Type B pancreatic cell (in vitro differentiated cells): ENCODE measurements around the gene PSMD13. TPM values are rescaled to one million over a fixed set of nuclear protein-coding genes. Genes with fewer than 3 reads are reported as not detected.
"Not testable (repeated sequence)": the region's sequence is repeated elsewhere in the genome, so short reads cannot be mapped to it uniquely, and the experiment has no call there.

Experiments used
- DNase-seq: peaks from one replicate; pipeline ENCODE4 v3.0.0; 2021; ENCODE audit warnings: mixed read lengths; ENCODE audit not compliant: unreplicated experiment; ENCODE audit errors: extremely low spot score
- H3K27ac Mint-ChIP-seq: 2 replicates; pipeline ENCODE4 v1.8.0; 2021; ENCODE audit warnings: mild to moderate bottlenecking, mixed read lengths
- H3K27me3 Mint-ChIP-seq: 2 replicates; pipeline ENCODE4 v1.8.0; 2021; ENCODE audit warnings: mixed read lengths
- H3K36me3 Mint-ChIP-seq: 2 replicates; pipeline ENCODE4 v1.8.0; 2021; ENCODE audit warnings: mixed read lengths
- H3K4me1 Mint-ChIP-seq: one replicate; pipeline ENCODE4 v1.8.0; 2021; ENCODE audit warnings: mixed read lengths; ENCODE audit not compliant: unreplicated experiment
- H3K4me3 Mint-ChIP-seq: 2 replicates; pipeline ENCODE4 v1.8.0; 2021; ENCODE audit warnings: mild to moderate bottlenecking, mixed read lengths
- H3K9me3 Mint-ChIP-seq: 2 replicates; pipeline ENCODE4 v1.8.0; 2021; ENCODE audit warnings: mixed read lengths
- total RNA-seq: library from RNA; stranded (reverse); gene quantifications from 2 replicates; pipeline ENCODE4 v1.2.1, GENCODE V29; 2021; ENCODE audit warnings: low replicate concordance
- TF ChIP-seq, protein P1 (sequence below): fragments of 200-600 bp; sonication (generic); conservative IDR thresholded peaks from 2 replicates; pipeline ENCODE4 v1.5.0; 2021; ENCODE audit warnings: antibody characterized with exemption, mild to moderate bottlenecking

The PSMD13 gene
- total RNA-seq, 1 donor from 2014 or later, result 115 TPM

- peak overlapping the region; percentile 65 for H3K4me3 Mint-ChIP-seq
- no peaks in the 10 kb centered on the region for H3K27me3 Mint-ChIP-seq
- TF ChIP-seq, protein P1, sequence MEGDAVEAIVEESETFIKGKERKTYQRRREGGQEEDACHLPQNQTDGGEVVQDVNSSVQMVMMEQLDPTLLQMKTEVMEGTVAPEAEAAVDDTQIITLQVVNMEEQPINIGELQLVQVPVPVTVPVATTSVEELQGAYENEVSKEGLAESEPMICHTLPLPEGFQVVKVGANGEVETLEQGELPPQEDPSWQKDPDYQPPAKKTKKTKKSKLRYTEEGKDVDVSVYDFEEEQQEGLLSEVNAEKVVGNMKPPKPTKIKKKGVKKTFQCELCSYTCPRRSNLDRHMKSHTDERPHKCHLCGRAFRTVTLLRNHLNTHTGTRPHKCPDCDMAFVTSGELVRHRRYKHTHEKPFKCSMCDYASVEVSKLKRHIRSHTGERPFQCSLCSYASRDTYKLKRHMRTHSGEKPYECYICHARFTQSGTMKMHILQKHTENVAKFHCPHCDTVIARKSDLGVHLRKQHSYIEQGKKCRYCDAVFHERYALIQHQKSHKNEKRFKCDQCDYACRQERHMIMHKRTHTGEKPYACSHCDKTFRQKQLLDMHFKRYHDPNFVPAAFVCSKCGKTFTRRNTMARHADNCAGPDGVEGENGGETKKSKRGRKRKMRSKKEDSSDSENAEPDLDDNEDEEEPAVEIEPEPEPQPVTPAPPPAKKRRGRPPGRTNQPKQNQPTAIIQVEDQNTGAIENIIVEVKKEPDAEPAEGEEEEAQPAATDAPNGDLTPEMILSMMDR, result no peak
- H3K9me3 Mint-ChIP-seq, result no peaks in the 10 kb centered on the region
- peaks cover 5% of the 10 kb centered on the region for H3K36me3 Mint-ChIP-seq
- DNase-seq, result no peak
- H3K27ac Mint-ChIP-seq, result peak overlapping the region; percentile 90
- H3K4me1 Mint-ChIP-seq, result peaks cover 13% of the 10 kb centered on the region
Observed at GRCh38 chr11:214083-214482, 22.7 kb upstream of the PSMD13 start.

DNA sequence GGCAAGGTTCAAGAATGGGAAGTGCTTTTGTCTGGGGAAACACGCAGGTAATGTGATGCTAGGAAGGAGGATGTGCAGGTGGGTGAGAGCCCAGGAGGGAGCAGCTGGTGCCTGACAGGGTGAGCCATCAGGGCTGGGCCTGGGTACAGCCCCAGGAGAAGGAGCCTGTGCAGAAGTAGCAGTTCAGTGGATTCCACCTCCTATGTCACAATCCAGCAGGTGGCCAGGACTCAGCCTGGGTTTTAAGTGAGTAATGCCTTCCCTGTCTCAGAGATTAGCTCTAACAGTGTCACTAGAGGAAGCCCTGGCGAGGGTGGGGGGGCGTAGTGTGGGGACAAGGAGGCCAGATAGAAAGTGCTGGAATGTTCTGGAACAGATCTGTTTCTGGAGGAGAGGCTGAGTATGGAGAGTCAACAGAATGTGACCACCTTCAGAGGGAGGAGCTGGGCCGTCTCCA is 21.2 kb upstream of the PSMD13 start:
- H3K4me3 Mint-ChIP-seq, result no peak overlapping the region
- H3K27me3 Mint-ChIP-seq, result no peaks in the 10 kb centered on the region
- H3K9me3 Mint-ChIP-seq, result no peaks in the 10 kb centered on the region
- peaks cover 5% of the 10 kb centered on the region for H3K36me3 Mint-ChIP-seq
- DNase-seq, result no peak
- TF ChIP-seq, protein P1, result no peak
- peaks cover under 1% of the 10 kb centered on the region for H3K4me1 Mint-ChIP-seq
- peak overlapping the region; percentile 90 for H3K27ac Mint-ChIP-seq

DNA sequence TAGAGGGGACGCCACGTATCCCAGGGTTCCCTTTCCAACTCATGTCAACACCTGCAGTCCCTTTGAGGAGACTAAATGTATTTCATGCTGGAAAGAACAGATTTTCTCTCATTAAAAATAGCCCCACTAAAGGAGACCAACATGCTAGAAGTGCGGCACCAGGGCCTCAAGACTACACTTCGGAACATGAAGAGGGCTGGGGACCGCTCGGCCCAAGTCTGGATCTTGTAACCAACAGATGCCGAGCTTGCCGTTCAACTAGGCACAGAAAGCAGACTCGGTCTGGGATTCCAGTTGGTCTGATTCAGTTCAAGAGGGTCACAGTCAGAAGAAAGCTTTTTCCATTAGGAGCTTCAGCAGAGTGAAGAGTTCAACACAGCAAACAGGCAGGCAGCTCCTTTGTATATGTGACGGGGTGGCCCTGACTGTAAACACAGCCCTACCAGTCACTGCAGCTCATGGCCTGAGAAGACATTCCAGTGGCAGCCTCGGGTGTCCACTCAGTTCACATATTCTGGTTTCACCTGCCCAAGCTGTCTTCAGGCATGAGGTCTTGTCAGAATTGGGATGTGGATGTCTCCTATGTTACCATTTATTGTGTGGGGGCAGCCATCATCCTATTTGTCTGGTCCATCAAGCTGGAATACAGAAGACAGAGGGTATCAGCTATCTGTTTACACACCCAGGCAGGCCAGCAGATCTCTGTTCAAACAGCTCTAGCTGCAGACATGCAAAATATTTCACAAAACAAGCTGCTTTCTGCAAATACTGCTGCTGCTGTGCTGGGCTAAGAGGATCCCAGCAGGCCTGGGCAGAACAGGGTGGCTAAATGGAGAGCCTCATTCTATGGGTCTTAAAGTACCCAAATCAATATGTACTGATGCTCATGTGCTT is 20.4 kb upstream of the PSMD13 start:
- Mint-ChIP-seq H3K4me3 (no peak overlapping the region), H3K9me3 (no peaks in the 10 kb centered on the region), H3K36me3 (peaks cover 5% of the 10 kb centered on the region), H3K4me1 (no peaks in the 10 kb centered on the region), H3K27me3 (no peaks in the 10 kb centered on the region), H3K27ac (no peak overlapping the region)
- DNase-seq, result no peak
- TF ChIP-seq, protein P1, result no peak

DNA sequence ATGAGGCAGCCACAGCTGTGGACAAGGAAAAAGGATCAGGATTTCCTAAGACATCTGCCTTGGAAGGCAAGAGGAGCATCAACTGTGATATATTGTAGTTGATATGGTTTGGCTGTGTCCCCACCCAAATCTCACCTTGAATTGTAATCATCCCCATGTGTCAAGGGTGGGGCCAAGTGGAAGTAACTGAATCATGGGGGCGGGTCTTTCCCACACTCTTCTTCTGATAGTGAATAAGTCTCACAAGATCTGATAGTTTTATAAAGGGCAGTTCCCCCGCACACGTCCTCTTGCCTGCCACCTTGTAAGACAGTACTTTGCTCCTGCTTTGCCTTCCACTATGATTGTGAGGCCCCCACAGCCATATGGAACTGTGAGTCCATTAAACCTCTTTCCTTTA is 19.1 kb upstream of the PSMD13 start:
- Mint-ChIP-seq H3K4me3 (no peak overlapping the region), H3K9me3 (no peaks in the 10 kb centered on the region), H3K27me3 (no peaks in the 10 kb centered on the region), H3K27ac (peak overlapping the region; percentile 13), H3K36me3 (peaks cover 7% of the 10 kb centered on the region), H3K4me1 (no peaks in the 10 kb centered on the region)
- DNase-seq, result no peak
- TF ChIP-seq, protein P1, result no peak

DNA sequence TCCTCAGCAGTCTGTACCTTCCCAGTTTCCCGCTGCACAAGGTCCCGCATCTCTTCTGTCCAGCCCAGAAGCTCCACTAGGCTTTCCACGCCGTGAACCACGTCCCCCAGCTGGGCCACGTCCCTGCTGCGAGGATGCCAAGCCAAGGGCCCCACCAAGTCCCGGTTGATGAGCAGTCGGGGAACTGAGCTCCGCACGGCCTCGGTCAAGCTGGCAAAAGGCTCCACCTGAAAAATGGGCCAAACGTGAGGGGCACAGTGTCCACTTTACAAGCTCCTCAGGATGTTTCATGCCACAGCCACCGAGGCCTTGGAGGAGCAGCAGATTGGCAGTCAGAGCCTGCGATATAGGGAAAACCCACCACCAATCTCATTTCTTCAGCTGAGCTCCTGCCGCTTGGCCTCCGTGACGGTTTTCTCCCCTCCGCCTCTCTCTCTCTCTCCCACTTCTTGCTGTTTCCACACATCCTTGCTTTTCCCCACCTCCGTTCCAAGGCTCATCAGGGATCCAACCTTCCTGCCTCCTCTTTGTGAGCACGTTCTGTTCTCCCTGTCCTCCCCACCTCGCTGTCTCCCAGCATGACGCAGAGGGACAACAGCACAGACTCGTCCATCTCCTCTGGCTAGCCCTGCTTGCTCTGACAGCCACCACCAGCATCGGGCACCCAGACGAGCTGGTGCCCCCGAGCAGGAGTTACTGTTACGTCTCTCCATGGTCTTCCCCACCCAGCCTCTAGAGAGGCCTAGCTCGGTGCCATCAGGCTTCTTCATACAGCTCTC is 17.8 kb upstream of the PSMD13 start:
- Mint-ChIP-seq H3K9me3 (no peaks in the 10 kb centered on the region), H3K4me1 (no peaks in the 10 kb centered on the region), H3K27me3 (no peaks in the 10 kb centered on the region), H3K27ac (no peak overlapping the region), H3K4me3 (no peak overlapping the region), H3K36me3 (peaks cover 5% of the 10 kb centered on the region)
- TF ChIP-seq, protein P1, result no peak
- no peak for DNase-seq

DNA sequence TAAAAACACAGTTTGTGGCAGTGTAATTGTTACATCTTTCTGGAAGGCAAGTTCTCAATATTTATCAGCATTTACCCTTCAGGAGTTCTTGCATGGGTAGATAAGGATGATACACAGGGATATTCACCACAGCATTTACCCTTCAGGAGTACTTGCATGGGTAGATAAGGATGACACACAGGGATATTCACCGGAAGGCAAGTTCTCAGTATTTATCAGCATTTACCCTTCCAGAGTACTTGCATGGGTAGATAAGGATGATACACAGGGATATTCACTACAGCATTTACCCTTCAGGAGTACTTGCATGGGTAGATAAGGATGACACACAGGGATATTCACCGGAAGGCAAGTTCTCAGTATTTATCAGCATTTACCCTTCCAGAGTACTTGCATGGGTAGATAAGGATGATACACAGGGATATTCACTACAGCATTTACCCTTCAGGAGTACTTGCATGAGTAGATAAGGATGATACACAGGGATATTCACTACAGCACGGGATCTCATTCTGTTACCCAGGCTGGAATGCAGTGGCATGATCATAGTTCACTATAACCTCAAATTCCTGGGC is 16.0 kb upstream of the PSMD13 start:
- not testable (repeated sequence) for H3K9me3 Mint-ChIP-seq, H3K27me3 Mint-ChIP-seq, H3K27ac Mint-ChIP-seq, H3K4me3 Mint-ChIP-seq, H3K4me1 Mint-ChIP-seq, H3K36me3 Mint-ChIP-seq, DNase-seq
